ENCODE measurements around the gene LRSAM1.

The LRSAM1 gene

GRCh38 chr9:127450830-127451607 is at the start of gene LRSAM1, which contains the start of gene RPL12:
TSS of gene LRSAM1 (plus strand) at chr9:127451510. CDS start at chr9:127454528, 3,018 bp downstream.
TSS of gene RPL12 (minus strand) at chr9:127451406. CDS start at chr9:127451317, 89 bp downstream.
- TF ChIP-seq CTCF (IDR thresholded peaks at IDR 0.05; ENCODE audit: low read depth, low read length) (no peak), EZH2phosphoT487 (IDR thresholded peaks at IDR 0.05; ENCODE audit: low read depth) (no peak)
- Histone ChIP-seq H3K27me3 (ENCODE audit: low read depth, low read length) (no peaks in the 10 kb centered on the region), H2AFZ (ENCODE audit: low read depth, low read length) (peak within 1 kb of the TSS; percentile 60; the same call in 1 of the 2 replicates), H3K36me3 (replicated peaks; ENCODE audit: low read depth, low read length) (peaks cover 50% of the 10 kb centered on the region), H3K9ac (ENCODE audit: low read length) (peak within 1 kb of the TSS; percentile 96), H3K27ac (ENCODE audit: low read length) (peak within 1 kb of the TSS; percentile 83), H3K4me2 (ENCODE audit: low read length) (peak within 1 kb of the TSS; percentile 79), H3K4me1 (ENCODE audit: low read length) (peaks cover 36% of the 10 kb centered on the region), H3K9me3 (ENCODE audit: insufficient read depth, low read length) (no peaks in the 10 kb centered on the region), H3K4me3 (ENCODE audit: low read length) (peak within 1 kb of the TSS; percentile 90), H3K79me2 (ENCODE audit: low read length) (peaks cover 52% of the 10 kb centered on the region), H4K20me1 (ENCODE audit: insufficient read depth, low read length) (peaks cover 46% of the 10 kb centered on the region)

GRCh38 chr9:127402401-127403090 is 48.8 kb upstream of the LRSAM1 start:
- Histone ChIP-seq H4K20me1 (ENCODE audit: insufficient read depth, low read length) (no peaks in the 10 kb centered on the region), H3K9ac (ENCODE audit: low read length) (no peak overlapping the region)

DNA sequence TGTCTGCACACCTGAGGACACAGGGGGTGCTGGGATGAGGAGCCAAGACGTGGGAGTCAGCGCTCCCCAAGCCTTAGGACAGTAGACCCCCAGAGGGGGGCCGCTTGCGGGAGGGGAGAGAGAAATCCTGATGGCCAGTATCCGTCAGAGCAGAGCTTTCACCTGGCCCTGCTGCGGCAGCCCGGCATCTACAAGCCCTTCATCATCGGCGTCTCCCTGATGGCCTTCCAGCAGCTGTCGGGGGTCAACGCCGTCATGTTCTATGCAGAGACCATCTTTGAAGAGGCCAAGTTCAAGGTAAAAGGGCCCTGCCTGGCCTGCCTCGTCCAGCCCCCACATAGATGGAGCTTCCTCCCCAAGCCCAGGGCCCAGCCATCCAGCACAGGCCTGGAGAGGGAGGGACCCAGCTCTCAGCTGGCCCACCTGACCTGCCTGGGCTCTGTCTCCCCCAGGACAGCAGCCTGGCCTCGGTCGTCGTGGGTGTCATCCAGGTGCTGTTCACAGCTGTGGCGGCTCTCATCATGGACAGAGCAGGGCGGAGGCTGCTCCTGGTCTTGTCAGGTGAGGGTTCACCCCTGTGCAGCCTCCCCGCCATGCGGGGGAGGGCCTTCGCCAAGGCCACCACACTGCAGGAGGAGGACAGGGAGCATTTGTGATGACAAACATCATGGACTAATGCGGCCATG is 47.7 kb upstream of the LRSAM1 start:
- no peak overlapping the region for H3K9ac ChIP-seq (ENCODE audit: low read length)
- no peak overlapping the region for H2AFZ ChIP-seq (ENCODE audit: low read depth, low read length)
- H3K36me3 ChIP-seq (replicated peaks; ENCODE audit: low read depth, low read length): peaks cover 3% of the 10 kb centered on the region
- H3K27me3 ChIP-seq (ENCODE audit: low read depth, low read length): no peaks in the 10 kb centered on the region
- no peaks in the 10 kb centered on the region for H4K20me1 ChIP-seq (ENCODE audit: insufficient read depth, low read length)
- H3K4me3 ChIP-seq (ENCODE audit: low read length): no peak overlapping the region
- no peaks in the 10 kb centered on the region for H3K79me2 ChIP-seq (ENCODE audit: low read length)
- TF ChIP-seq CTCF (IDR thresholded peaks at IDR 0.05; ENCODE audit: low read depth, low read length) (no peak), EZH2phosphoT487 (IDR thresholded peaks at IDR 0.05; ENCODE audit: low read depth) (no peak)
- H3K4me1 ChIP-seq (ENCODE audit: low read length): no peaks in the 10 kb centered on the region
- H3K9me3 ChIP-seq (ENCODE audit: insufficient read depth, low read length): no peaks in the 10 kb centered on the region
- H3K4me2 ChIP-seq (ENCODE audit: low read length): no peak overlapping the region
- no peak overlapping the region for H3K27ac ChIP-seq (ENCODE audit: low read length)

More at GRCh38 chr9:127402401-127403090, 48.8 kb upstream of the LRSAM1 start:
- Histone ChIP-seq H3K27me3 (ENCODE audit: low read depth, low read length) (no peaks in the 10 kb centered on the region), H2AFZ (ENCODE audit: low read depth, low read length) (no peak overlapping the region), H3K4me2 (ENCODE audit: low read length) (no peak overlapping the region), H3K79me2 (ENCODE audit: low read length) (no peaks in the 10 kb centered on the region), H3K9me3 (ENCODE audit: insufficient read depth, low read length) (no peaks in the 10 kb centered on the region), H3K4me3 (ENCODE audit: low read length) (no peak overlapping the region), H3K4me1 (ENCODE audit: low read length) (0 out of 2 replicates have a peak, but pooled peaks cover 4% of the 10 kb centered on the region), H3K27ac (ENCODE audit: low read length) (no peak overlapping the region), H3K36me3 (replicated peaks; ENCODE audit: low read depth, low read length) (peaks cover 3% of the 10 kb centered on the region)
- TF ChIP-seq CTCF (IDR thresholded peaks at IDR 0.05; ENCODE audit: low read depth, low read length): no peak
- no peak for TF ChIP-seq EZH2phosphoT487 (IDR thresholded peaks at IDR 0.05; ENCODE audit: low read depth)
